Keratinocyte (primary cell): ENCODE results near the gene CREB1. TPM values are rescaled to one million over a fixed set of nuclear protein-coding genes. Genes with fewer than 3 reads are reported as not detected.

ENCODE experiments used
- DNase-seq: peaks from one replicate; pipeline ENCODE4 v3.0.0-alpha.2; 2011; ENCODE audit warnings: low read depth, missing footprints, low spot score
- FAIRE-seq: peaks from 2 replicates; lab custom pipeline; 2011; peaks lifted over from hg19 to GRCh38; lab: Jason Lieb, UNC
- H2AFZ ChIP-seq: 2 replicates; pipeline ENCODE4 v1.6.0; 2012; ENCODE audit warnings: low read length, control low read depth, inconsistent platforms; ENCODE audit not compliant: control insufficient read depth
- H3K27ac ChIP-seq: 2 replicates; pipeline ENCODE4 v1.5.1; 2011; ENCODE audit warnings: low read length; ENCODE audit not compliant: control insufficient read depth, insufficient read depth
- H3K27me3 ChIP-seq: 3 replicates; pipeline ENCODE4 v1.6.0; 2011; ENCODE audit warnings: low read length; ENCODE audit not compliant: control insufficient read depth, insufficient read depth; ENCODE audit errors: extremely low read depth
- H3K36me3 ChIP-seq, 2 experiments: 2 replicates in 1 of 2; 3 replicates in 1 of 2; pipeline ENCODE4 v1.5.1; 2011; ENCODE audit warnings: low read length in 2 of 2, mild to moderate bottlenecking in 1 of 2; ENCODE audit not compliant: control insufficient read depth in 2 of 2, insufficient read depth in 2 of 2; ENCODE audit errors: extremely low read depth in 1 of 2
- H3K4me1 ChIP-seq: 3 replicates; pipeline ENCODE4 v1.5.1; 2011; ENCODE audit warnings: low read length; ENCODE audit not compliant: control insufficient read depth, insufficient read depth; ENCODE audit errors: extremely low read depth
- H3K4me2 ChIP-seq: 3 replicates; pipeline ENCODE4 v1.6.0; 2011; ENCODE audit warnings: low read depth, low read length; ENCODE audit not compliant: control insufficient read depth, insufficient read depth; ENCODE audit errors: extremely low read depth
- H3K4me3 ChIP-seq, 3 experiments: fragments of 200-600 bp in 1 of 3; sonication (generic) in 1 of 3; 2 replicates in 2 of 3; 3 replicates in 1 of 3; pipeline ENCODE4 v1.5.1; 2011 to 2016; ENCODE audit warnings: low read length in 3 of 3, mild to moderate bottlenecking in 3 of 3, control low read depth in 2 of 3, inconsistent platforms in 1 of 3, low read depth in 1 of 3, mixed read lengths in 1 of 3, mixed run types in 1 of 3, moderate library complexity in 1 of 3; ENCODE audit not compliant: control insufficient read depth in 2 of 3, insufficient read depth in 2 of 3; ENCODE audit errors: extremely low read depth in 1 of 3
- H3K79me2 ChIP-seq: 2 replicates; pipeline ENCODE4 v1.6.0; 2012; ENCODE audit warnings: low read length; ENCODE audit not compliant: control insufficient read depth, insufficient read depth
- H3K9ac ChIP-seq: 3 replicates; pipeline ENCODE4 v1.6.0; 2011; ENCODE audit warnings: low read length; ENCODE audit not compliant: control insufficient read depth, insufficient read depth; ENCODE audit errors: extremely low read depth
- H3K9me1 ChIP-seq: 3 replicates; pipeline ENCODE4 v1.6.0; 2011; ENCODE audit warnings: low read length; ENCODE audit not compliant: control insufficient read depth, insufficient read depth; ENCODE audit errors: extremely low read depth
- H3K9me3 ChIP-seq: 2 replicates; pipeline ENCODE4 v1.5.1; 2012; ENCODE audit warnings: low read depth, low read length; ENCODE audit not compliant: control insufficient read depth
- H4K20me1 ChIP-seq: 3 replicates; pipeline ENCODE4 v1.6.0; 2011; ENCODE audit warnings: low read length; ENCODE audit not compliant: control insufficient read depth, insufficient read depth; ENCODE audit errors: extremely low read depth
- CTCF ChIP-seq, 3 experiments: IDR thresholded peaks in 1 of 3; conservative IDR thresholded peaks in 1 of 3; optimal IDR thresholded peaks in 1 of 3; 2 replicates in 2 of 3; 3 replicates in 1 of 3; pipeline versions ENCODE3 to v1.5.1; 2011; ENCODE audit warnings: low read length in 3 of 3, mild to moderate bottlenecking in 3 of 3, moderate library complexity in 2 of 3, control low read depth in 1 of 3, inconsistent platforms in 1 of 3; ENCODE audit not compliant: insufficient read depth in 2 of 3; ENCODE audit errors: extremely low read depth in 1 of 3
- EZH2 ChIP-seq: IDR thresholded peaks from one replicate; pipeline ENCODE4 v1.6.1; 2012; ENCODE audit warnings: inconsistent platforms, mild to moderate bottlenecking, low read length, moderate library complexity
- dilution Hi-C: fragments of 300-500 bp; cut with MboI; formaldehyde crosslinking; loops from one replicate; pipeline ENCODE4 v1.7.0; 2020; ENCODE audit warnings: low sequenced_read_pairs; ENCODE audit not compliant: extremely low pct_ligation_motif_present
- polyA plus RNA-seq, 5 experiments: library from polyadenylated mRNA; depleted of rRNA in 3 of 5; stranded (reverse) in 3 of 5; stranded (forward) in 1 of 5; unstranded in 1 of 5; fragments of >200 nt; gene quantifications; 1 replicate in 1 of 5; 2 replicates in 3 of 5; 3 replicates in 1 of 5; pipeline versions ENCODE4 v1.2.1 to v1.2.3, GENCODE V29; 2011 to 2012; ENCODE audit warnings: missing spikeins in 2 of 5, low read depth in 1 of 5, low replicate concordance in 1 of 5

Gene CREB1
- polyA plus RNA-seq, 1 donor (not counting 4 experiments of a cell fraction or from before 2014, with no cell fraction given), result 38.9 TPM

GRCh38 chr2:207549145-207549544 lies 19.4 kb downstream of the CREB1 start:
- FAIRE-seq, result no peak
- Histone ChIP-seq H3K36me3 (no peaks in the 10 kb centered on the region), H3K9me1 (no peaks in the 10 kb centered on the region), H3K4me2 (no peak overlapping the region), H2AFZ (no peak overlapping the region), H3K4me3 (no peak overlapping the region), H4K20me1 (no peaks in the 10 kb centered on the region), H3K4me1 (peaks cover 13% of the 10 kb centered on the region), H3K9me3 (no peaks in the 10 kb centered on the region), H3K27ac (peak overlapping the region; percentile 8), H3K9ac (no peak overlapping the region), H3K27me3 (no peaks in the 10 kb centered on the region), H3K79me2 (peaks cover 84% of the 10 kb centered on the region)
- no peak for DNase-seq
- TF ChIP-seq EZH2 (no peak), CTCF (optimal IDR thresholded peaks at IDR 0.05 in 1 of 3, IDR thresholded peaks at IDR 0.05 in 1 of 3, conservative IDR thresholded peaks at IDR 0.05 in 1 of 3; ENCODE audit: extremely low read depth in 1 of 3, insufficient read depth in 2 of 3, low read length in 3 of 3) (no peak)
- dilution Hi-C loops, result no loop called here

- Histone ChIP-seq H2AFZ (no peak overlapping the region), H3K9ac (no peak overlapping the region), H4K20me1 (no peaks in the 10 kb centered on the region), H3K79me2 (peaks cover 9% of the 10 kb centered on the region), H3K27ac (no peak overlapping the region), H3K4me2 (no peak overlapping the region), H3K27me3 (no peaks in the 10 kb centered on the region), H3K4me1 (no peaks in the 10 kb centered on the region), H3K9me1 (no peaks in the 10 kb centered on the region), H3K36me3 (peaks cover 7 to 24% of the 10 kb centered on the region in 2 experiments), H3K4me3 (no peak overlapping the region), H3K9me3 (no peaks in the 10 kb centered on the region)
- dilution Hi-C loops, result no loop called here
- FAIRE-seq (no peak), DNase-seq (no peak)
- no peak for TF ChIP-seq EZH2
- no peak for TF ChIP-seq CTCF (optimal IDR thresholded peaks at IDR 0.05 in 1 of 3, IDR thresholded peaks at IDR 0.05 in 1 of 3, conservative IDR thresholded peaks at IDR 0.05 in 1 of 3; ENCODE audit: extremely low read depth in 1 of 3, insufficient read depth in 2 of 3, low read length in 3 of 3)
These were observed 28.3 kb downstream of the CREB1 start for GRCh38 chr2:207558079-207558491.
